ENCODE results near the gene SH3RF1. TPM values are rescaled to one million over a fixed set of nuclear protein-coding genes. Genes with fewer than 3 reads are reported as not detected.

The SH3RF1 gene
- total RNA-seq, 3 donors from 2014 or later (not counting 1 experiment from before 2014, with no cell fraction given): 0.54 to 2.4 (median 1.6) TPM

- Histone ChIP-seq H3K27ac (ENCODE audit: low read length) (no peak overlapping the region), H3K9me3 (ENCODE audit: control insufficient read depth, insufficient read depth, low read length) (no peaks in the 10 kb centered on the region), H3K36me3 (ENCODE audit: control insufficient read depth, insufficient read depth, low read length) (no peaks in the 10 kb centered on the region), H3K4me3 (ENCODE audit: low read length) (no peak overlapping the region), H3K4me1 (ENCODE audit: control insufficient read depth, insufficient read depth, low read length) (no peaks in the 10 kb centered on the region), H3K27me3 (ENCODE audit: control insufficient read depth, insufficient read depth, low read length) (no peaks in the 10 kb centered on the region)
- Mint-ChIP-seq H3K9me3 (no peaks in the 10 kb centered on the region), H3K36me3 (no peaks in the 10 kb centered on the region), H3K4me1 (no peaks in the 10 kb centered on the region), H3K27me3 (ENCODE audit: low read depth in 2 of 2) (peaks cover 3 to 6% of the 10 kb centered on the region in 2 donors), H3K4me3 (no peak overlapping the region), H3K27ac (no peak overlapping the region)
- no peak for ATAC-seq
- DNase-seq: no peak
- intact Hi-C loops (cut with micrococcal nuclease): no loop called here
- WGBS (ENCODE audit: insufficient coverage): 83% methylated on average over 1 of the region's 1 CpG
- TF ChIP-seq, protein P1, sequence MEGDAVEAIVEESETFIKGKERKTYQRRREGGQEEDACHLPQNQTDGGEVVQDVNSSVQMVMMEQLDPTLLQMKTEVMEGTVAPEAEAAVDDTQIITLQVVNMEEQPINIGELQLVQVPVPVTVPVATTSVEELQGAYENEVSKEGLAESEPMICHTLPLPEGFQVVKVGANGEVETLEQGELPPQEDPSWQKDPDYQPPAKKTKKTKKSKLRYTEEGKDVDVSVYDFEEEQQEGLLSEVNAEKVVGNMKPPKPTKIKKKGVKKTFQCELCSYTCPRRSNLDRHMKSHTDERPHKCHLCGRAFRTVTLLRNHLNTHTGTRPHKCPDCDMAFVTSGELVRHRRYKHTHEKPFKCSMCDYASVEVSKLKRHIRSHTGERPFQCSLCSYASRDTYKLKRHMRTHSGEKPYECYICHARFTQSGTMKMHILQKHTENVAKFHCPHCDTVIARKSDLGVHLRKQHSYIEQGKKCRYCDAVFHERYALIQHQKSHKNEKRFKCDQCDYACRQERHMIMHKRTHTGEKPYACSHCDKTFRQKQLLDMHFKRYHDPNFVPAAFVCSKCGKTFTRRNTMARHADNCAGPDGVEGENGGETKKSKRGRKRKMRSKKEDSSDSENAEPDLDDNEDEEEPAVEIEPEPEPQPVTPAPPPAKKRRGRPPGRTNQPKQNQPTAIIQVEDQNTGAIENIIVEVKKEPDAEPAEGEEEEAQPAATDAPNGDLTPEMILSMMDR (IDR thresholded peaks at IDR 0.05): no peak
These were observed 62.2 kb downstream of the SH3RF1 start for GRCh38 chr4:169208516-169208915.

DNA sequence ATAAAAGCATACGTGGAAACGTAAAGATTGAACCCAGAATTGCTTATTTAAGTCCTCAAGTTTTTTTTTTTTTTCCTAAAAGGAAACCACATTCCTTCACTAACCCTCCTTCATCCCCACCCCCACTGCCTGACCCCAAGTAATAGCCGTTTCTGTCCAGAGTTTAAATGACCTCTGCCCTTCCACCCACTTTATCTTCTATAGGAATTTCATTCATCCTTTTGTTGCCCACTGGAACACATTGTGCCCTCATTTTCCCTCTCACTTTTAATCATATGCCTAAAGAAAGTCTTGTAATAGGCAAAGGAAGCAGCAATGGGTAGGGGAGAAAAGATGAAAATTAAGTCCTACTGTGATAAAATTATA is 62.7 kb downstream of the SH3RF1 start:
- 94% methylated on average over 3 of the region's 3 CpGs for WGBS (ENCODE audit: insufficient coverage)
- Mint-ChIP-seq H3K4me3 (no peak overlapping the region), H3K9me3 (no peaks in the 10 kb centered on the region), H3K27ac (no peak overlapping the region), H3K36me3 (no peaks in the 10 kb centered on the region), H3K27me3 (ENCODE audit: low read depth in 2 of 2) (peaks cover 3 to 7% of the 10 kb centered on the region in 2 donors), H3K4me1 (no peaks in the 10 kb centered on the region)
- H3K27ac ChIP-seq (ENCODE audit: low read length): no peak overlapping the region
- no peak overlapping the region for H3K4me3 ChIP-seq (ENCODE audit: low read length)
- TF ChIP-seq, protein P1 (IDR thresholded peaks at IDR 0.05): no peak
- intact Hi-C loops (cut with micrococcal nuclease): no loop called here
- H3K27me3 ChIP-seq (ENCODE audit: control insufficient read depth, insufficient read depth, low read length): no peaks in the 10 kb centered on the region
- DNase-seq (no peak), ATAC-seq (no peak)
- H3K4me1 ChIP-seq (ENCODE audit: control insufficient read depth, insufficient read depth, low read length): no peaks in the 10 kb centered on the region
- no peaks in the 10 kb centered on the region for H3K36me3 ChIP-seq (ENCODE audit: control insufficient read depth, insufficient read depth, low read length)
- no peaks in the 10 kb centered on the region for H3K9me3 ChIP-seq (ENCODE audit: control insufficient read depth, insufficient read depth, low read length)

DNA sequence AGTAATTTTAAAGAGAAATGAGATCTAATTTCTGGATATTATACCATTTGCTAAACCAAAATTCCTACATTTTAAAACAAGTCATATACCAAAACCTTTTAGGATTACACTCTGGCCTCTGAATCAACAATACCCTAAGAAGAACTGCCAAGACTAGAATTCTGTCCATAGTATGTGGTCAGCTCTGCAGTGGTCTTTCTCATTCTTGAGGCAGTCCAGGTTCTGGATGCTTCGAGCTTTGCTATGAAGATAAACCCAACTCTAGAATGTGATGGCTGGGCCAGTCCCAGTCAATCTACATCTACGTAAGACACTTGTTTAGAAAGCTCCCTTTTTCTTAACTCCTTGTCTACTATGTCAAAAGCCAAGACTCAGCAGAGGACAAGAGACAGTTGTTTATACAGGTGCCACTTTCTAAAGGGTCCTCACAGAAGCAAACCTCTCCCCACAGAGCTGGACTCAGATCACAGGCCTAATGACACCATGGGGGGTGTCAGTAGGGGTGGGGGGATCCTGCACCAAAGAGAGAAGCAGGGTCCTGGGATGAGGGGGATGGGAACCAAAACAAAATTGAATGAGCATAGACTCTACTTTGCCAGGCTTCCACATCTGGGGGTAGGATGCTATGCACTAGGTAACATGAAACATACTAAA is 63.2 kb downstream of the SH3RF1 start:
- Mint-ChIP-seq H3K27me3 (ENCODE audit: low read depth in 2 of 2) (peaks cover 3 to 12% of the 10 kb centered on the region in 2 donors), H3K9me3 (no peaks in the 10 kb centered on the region), H3K27ac (no peak overlapping the region), H3K4me1 (no peaks in the 10 kb centered on the region), H3K4me3 (no peak overlapping the region), H3K36me3 (no peaks in the 10 kb centered on the region)
- WGBS (ENCODE audit: insufficient coverage): 81% methylated on average over 2 of the region's 2 CpGs
- no peaks in the 10 kb centered on the region for H3K9me3 ChIP-seq (ENCODE audit: control insufficient read depth, insufficient read depth, low read length)
- no peaks in the 10 kb centered on the region for H3K36me3 ChIP-seq (ENCODE audit: control insufficient read depth, insufficient read depth, low read length)
- no peak for ATAC-seq
- H3K4me1 ChIP-seq (ENCODE audit: control insufficient read depth, insufficient read depth, low read length): no peaks in the 10 kb centered on the region
- H3K4me3 ChIP-seq (ENCODE audit: low read length): no peak overlapping the region
- intact Hi-C loops (cut with micrococcal nuclease): no loop called here
- H3K27me3 ChIP-seq (ENCODE audit: control insufficient read depth, insufficient read depth, low read length): no peaks in the 10 kb centered on the region
- DNase-seq: no peak
- no peak overlapping the region for H3K27ac ChIP-seq (ENCODE audit: low read length)
- TF ChIP-seq, protein P1 (IDR thresholded peaks at IDR 0.05): no peak

DNA sequence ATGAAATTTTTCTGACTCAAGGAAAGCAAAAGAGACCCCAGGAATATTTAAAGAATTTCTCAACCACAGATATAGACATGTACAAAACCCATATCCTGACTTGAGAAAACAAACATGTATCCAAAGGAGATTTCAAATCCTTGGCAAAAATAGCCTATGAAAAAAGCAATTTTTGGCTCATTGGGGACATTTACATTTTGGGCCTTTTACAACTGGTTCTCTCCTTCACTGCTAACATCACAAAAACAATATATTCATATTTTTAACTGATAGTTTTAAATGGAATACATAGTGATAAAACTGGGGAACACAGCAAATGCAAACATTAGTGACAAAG is 65.0 kb downstream of the SH3RF1 start:
- H3K27me3 Mint-ChIP-seq (ENCODE audit: low read depth in 2 of 2): peaks cover 3 to 29% of the 10 kb centered on the region in 2 donors
- no peaks in the 10 kb centered on the region for H3K9me3 Mint-ChIP-seq
- intact Hi-C loops (cut with micrococcal nuclease): no loop called here
- H3K4me1 Mint-ChIP-seq: no peaks in the 10 kb centered on the region
- H3K36me3 Mint-ChIP-seq: no peaks in the 10 kb centered on the region
- DNase-seq (no peak), ATAC-seq (no peak)
- Histone ChIP-seq H3K4me1 (ENCODE audit: control insufficient read depth, insufficient read depth, low read length) (no peaks in the 10 kb centered on the region), H3K27me3 (ENCODE audit: control insufficient read depth, insufficient read depth, low read length) (no peaks in the 10 kb centered on the region), H3K9me3 (ENCODE audit: control insufficient read depth, insufficient read depth, low read length) (no peaks in the 10 kb centered on the region), H3K4me3 (ENCODE audit: low read length) (no peak overlapping the region), H3K36me3 (ENCODE audit: control insufficient read depth, insufficient read depth, low read length) (no peaks in the 10 kb centered on the region), H3K27ac (ENCODE audit: low read length) (no peak overlapping the region)
- H3K27ac Mint-ChIP-seq: no peak overlapping the region
- no peak overlapping the region for H3K4me3 Mint-ChIP-seq
- TF ChIP-seq, protein P1 (IDR thresholded peaks at IDR 0.05): no peak
